HG03342 (cell line): ENCODE data around the gene FAM162A.

Experiments
- ATAC-seq: cut with Tn5 transposase; IDR thresholded peaks from one replicate; pipeline ENCODE4 v1.9.1; 2021; ENCODE audit warnings: mild to moderate bottlenecking, moderate library complexity; ENCODE audit not compliant: unreplicated experiment

FAM162A gene, protein sequence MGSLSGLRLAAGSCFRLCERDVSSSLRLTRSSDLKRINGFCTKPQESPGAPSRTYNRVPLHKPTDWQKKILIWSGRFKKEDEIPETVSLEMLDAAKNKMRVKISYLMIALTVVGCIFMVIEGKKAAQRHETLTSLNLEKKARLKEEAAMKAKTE

DNA sequence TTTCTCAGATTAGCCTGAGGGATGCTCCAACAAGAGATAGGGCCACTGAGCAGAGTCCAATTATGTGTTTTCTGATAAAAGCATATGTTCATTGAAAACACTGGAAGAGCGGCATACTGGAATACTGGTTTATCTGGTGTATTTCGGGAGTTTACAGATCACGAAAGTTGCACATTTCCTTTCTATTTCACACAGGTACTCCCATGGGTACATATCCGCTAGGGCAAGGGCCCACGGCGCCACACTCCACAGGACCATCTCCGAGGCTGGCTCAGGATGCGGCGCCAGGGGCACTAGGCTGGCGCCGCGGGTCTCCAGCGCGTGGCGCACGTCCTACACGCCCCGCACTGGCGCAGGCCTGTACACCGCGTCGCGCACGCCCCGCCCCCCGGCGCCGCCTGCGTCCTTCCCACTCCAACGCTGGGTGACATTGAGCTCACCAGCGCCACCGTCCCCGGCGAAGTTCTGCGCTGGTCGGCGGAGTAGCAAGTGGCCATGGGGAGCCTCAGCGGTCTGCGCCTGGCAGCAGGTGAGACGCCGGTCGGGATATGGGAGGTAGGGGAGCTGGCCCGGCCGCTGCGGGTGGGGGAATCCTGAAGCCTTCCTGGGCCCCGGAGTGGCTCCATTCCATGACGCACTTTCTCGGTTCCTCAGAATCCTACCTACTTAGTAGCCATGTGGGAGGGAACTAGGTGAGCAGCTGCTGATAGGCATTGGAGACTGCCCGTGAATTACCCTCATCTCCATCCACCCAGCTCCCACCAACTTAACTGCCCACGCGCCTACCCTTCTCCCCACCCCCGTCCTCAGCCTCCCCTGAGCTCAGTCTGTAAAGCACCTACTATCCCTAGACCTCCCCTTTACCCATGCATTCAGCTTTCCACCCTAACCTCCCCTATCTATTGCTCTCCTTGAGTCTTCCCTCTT lies at the start of gene FAM162A:
Gene FAM162A (plus strand): TSS at position 412 of the 927 bp plus-strand sequence. CDS start 84 bp downstream, at position 496.
- ATAC-seq, result peak; percentile 92

- ATAC-seq, result no peak
Observed at GRCh38 chr3:122342803-122343202, 41.2 kb upstream of the FAM162A start.

DNA sequence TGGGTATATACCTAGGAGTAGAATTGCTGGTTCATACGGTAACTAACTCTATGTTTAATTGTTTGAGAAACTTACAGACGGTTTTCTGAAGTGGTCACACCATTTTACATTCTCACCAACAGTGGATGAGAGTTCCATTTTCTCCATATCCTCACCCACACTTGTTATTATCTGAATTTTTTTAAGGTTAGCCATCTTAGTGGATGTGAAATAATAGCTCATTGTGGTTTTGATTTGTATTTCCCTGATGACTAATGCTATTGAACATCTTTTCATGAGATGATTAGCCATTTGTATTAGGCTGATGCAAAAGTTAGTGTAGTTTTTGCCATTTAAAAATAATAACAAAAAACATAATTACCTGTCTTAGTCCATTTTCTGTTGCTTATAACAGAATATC lies 40.3 kb upstream of the FAM162A start:
- ATAC-seq, result no peak

- no peak for ATAC-seq
Observed at GRCh38 chr3:122349171-122349570, 34.8 kb upstream of the FAM162A start.

DNA sequence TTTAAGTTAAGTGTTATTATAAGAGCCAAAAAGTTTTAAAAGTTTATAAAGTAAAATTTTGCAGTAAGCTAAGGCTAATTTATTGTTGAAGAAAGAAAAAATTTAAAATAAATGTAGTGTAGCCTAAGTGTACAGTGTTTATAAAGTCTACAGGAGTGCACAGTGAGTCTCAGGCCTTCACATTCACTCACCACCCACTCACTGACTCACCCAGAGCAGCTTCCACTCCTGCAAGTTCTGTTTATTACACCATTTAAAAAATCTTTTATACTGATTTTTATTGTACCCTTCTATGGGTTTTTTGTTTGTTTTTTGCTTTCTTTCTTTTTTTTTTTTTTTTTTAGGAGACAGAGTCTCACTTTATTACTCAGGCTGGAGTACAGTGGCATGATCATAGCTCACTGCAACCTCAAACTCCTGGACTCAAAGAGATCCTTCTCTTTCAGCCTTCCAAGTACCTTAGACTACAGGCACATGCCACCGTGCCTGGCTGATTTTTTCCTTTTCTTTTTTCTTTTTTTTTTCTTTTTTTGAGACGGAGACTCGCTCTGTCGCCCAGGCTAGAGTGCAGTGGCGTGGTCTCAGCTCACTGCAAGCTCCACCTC lies 33.1 kb upstream of the FAM162A start:
- no peak for ATAC-seq

- no peak for ATAC-seq
Observed at GRCh38 chr3:122351612-122352011, 32.4 kb upstream of the FAM162A start.

DNA sequence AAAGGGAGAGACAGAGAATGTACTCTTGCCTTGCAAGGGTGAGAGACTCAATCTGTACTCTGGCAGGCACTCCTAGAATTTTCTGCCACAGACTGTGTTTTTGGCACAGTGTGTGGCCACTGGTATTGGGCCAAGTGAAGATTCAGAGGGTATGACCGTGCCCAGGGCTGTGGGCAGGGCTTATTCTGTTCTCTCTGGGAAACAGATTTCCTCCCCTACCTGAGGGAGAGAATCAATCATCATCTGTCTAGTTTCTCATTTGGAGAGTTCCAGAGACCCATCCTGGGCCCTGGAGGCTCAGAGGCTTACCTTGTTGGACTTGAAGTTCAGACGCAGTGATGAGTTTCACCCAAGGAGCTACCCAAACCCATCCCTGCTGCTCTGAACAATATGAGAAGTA lies 30.8 kb upstream of the FAM162A start:
- no peak for ATAC-seq

DNA sequence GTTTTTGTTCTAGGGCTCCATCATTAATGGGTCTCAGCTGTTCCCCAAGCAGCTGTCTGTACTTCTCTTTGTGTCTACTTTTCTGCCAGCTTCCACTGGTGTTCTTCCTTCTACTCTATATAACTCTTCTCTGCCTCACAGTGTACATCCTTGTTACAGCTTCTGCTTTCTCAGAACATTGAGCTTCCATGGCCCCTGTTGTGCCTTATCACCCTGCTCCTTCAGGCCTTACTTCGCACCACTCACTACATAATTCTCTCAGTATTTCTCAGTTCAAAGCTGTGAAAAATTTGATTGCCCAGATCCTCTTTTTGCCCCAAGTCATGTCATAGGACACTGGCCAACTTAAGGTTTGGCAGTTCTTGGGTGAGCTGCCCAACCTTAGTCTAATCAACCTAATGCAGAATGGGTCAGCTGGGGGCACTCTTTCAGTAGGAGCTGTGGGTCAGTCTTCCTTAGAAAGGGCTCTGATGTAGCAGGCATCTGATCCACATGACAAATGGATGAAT lies 30.0 kb upstream of the FAM162A start:
- ATAC-seq, result no peak

- ATAC-seq, result no peak
Observed at GRCh38 chr3:122355612-122356011, 28.4 kb upstream of the FAM162A start.

DNA sequence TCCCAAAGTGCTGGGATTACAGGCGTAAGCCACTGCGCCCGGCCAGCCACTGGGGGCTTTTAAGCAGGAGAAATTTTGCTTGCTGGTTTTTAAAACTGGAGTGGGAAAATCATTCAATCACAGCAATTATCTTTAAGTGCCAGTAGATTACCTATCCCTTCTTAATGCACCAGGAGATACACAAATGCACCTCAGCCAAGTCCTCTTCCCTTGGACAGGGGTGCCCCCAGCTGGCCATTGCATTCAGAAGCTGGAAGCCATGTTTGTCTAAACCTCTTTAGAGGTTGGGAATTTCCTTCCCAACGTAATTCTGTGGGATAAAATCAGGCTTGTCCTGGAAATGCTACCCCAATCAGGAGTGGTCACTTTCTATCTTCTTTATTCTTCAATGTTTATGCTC lies 27.6 kb upstream of the FAM162A start:
- no peak for ATAC-seq

GRCh38 chr3:122357828-122358702 lies 25.9 kb upstream of the FAM162A start:
- ATAC-seq, result no peak

GRCh38 chr3:122358703-122359032 lies 25.3 kb upstream of the FAM162A start:
- no peak for ATAC-seq

DNA sequence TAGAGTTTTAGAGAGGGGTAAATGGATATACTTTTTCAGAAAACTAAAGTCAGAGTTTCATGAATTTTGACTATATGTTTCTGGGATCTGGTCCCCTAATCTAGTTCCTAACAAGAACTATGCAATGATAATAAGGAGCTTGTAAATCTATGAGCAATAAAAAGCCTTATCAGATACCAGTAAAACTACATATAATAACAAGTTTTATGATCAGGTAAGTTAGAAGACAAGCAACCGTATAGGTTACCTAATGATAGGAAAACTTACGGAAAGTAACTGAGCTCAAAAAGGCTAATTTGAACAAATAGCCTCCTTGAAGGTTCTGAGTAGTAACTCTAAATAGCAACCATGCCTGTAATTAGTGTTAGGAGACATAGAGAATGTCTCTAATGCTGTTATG lies 22.0 kb upstream of the FAM162A start:
- no peak for ATAC-seq

DNA sequence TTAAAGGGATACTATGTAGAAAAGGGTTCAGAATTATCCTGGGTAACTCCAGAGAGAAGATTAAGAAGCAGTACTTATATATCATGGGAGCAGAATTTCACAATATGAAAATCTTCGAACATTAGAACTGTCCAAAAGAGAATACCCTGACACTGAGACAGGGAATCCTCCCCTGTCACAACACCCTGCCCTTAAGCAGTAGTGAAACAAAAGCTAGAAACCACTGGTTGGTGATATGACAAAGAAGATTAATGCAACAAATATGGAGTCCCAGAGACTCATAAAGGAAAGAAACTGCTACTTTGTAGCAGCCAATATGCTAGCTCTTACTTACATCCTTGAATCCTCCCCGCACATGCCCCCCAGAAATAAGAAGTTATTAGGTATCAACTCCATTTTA lies 19.5 kb upstream of the FAM162A start:
- ATAC-seq, result no peak

DNA sequence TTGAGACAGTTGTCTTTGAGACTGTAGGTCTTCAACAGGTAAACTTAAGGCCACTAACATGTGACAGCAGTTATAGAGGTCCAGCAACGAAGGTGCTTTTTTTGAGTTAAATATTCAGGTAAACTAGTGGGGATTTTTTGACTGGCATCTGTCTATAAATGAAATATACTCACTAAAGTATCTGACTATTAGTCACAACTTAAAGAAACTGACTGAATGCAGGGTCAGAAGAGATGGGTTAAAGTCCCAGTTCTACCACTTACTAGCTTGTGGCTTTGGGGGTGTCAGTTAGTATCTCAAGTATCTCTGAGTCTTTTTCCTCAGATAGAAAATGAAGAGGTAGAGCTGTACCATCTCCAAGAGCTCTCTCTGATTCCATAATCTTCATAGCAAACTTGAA lies 18.9 kb upstream of the FAM162A start:
- peak; percentile 16 for ATAC-seq

GRCh38 chr3:122365582-122366378 lies 18.2 kb upstream of the FAM162A start:
- peak; percentile 74 for ATAC-seq

DNA sequence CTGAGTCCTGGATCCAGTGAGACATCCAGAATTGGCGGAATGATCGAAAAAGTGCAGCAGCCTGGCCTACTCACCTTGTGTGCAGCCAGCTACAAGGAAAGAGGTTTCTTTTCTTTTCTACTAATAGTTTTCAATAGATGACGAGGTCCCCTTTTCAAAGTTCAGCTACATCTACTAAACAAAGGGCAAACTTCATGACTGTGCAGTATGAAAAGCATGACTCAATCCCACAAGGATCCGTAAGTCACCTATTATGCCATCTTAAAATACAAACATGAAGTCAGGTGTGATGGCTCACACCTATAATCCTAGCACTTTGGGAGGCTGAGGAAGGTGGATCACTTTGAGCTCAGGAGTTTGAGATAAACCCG lies 17.6 kb upstream of the FAM162A start:
- ATAC-seq, result no peak

DNA sequence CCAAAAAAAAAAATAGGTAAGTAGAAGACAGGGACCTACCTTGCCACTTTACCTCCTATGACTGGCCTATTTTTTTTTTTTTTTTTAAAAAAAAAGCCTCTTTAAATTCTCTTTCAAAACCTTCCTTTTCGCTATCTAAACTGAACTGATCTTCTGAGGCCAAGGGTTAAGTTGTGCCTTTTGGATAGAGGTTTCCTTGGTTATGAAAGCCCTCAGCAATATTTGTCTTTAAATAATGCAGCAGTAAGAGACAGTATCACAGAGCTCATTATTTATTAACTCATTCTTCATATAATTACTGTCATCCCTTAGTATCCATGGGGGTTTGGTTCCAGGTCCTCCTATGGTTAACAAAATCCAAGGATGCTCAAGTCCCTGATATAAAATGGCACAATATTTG lies 9.9 kb upstream of the FAM162A start:
- ATAC-seq, result no peak

GRCh38 chr3:122377975-122378374 lies 6.0 kb upstream of the FAM162A start:
- no peak for ATAC-seq
